HG02885 (cell line): Measurements from ENCODE around the gene KLHL1.

ENCODE experiments used
- ATAC-seq: cut with Tn5 transposase; IDR thresholded peaks from one replicate; pipeline ENCODE4 v1.9.1; 2021; ENCODE audit warnings: mild to moderate bottlenecking; ENCODE audit not compliant: unreplicated experiment, poor library complexity

Gene KLHL1

DNA sequence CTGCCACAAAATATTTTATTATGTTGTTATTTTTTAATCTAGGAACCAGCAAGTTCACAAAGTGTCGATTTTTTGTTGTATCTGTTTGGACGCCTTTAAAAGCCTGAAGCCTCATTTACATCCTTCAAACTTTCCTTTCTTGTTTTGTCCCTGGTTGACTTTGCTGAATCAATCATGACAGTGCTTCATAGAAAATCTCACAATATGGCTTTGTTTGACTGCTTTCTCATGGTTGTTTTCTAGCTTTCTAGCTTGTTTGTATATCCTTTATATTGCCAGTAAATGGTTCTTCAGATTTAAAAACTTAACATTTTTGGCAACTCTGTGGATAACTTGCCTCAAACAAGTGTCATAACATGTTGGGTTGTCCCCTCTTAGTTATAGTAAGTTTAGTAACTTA is 84.7 kb downstream of the KLHL1 start:
- ATAC-seq = no peak

DNA sequence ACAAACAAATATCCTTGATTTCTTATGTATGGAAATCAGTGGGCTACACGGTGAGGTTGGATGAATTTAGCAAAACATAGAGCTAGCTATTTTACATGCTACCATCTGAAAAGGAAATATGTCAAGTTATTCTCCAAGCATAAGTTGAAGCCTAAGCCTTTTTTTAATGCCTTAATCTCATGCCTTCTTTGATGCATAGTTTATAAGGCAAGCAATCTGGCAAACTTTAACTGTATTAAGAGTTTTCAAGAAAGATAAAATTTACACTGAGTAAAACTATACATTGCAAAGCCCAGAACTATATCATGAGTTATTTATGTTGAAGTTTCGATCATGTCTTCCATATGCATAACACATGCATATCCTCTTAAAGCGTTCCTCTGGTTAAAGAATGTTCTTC is 85.6 kb downstream of the KLHL1 start:
- no peak for ATAC-seq

DNA sequence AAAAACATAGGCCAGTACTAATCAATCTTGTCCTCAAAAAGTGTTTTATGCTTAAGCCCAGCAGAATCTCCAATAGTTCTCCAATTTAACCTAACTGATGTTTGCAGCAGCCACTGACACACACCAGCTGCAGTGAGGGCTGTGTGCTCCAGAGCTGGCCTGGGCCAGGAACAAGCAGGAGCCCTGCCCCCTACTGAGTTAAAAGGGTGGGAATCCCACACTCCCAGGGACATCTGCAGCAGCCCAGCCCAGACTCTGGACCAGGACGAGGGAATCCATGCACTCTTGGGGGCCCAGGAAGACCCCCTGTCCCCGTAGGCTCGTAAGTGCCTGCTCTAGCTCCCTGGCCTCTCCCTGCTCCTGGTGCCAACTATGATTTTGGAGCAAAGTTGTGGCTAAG is 92.1 kb downstream of the KLHL1 start:
- no peak for ATAC-seq

DNA sequence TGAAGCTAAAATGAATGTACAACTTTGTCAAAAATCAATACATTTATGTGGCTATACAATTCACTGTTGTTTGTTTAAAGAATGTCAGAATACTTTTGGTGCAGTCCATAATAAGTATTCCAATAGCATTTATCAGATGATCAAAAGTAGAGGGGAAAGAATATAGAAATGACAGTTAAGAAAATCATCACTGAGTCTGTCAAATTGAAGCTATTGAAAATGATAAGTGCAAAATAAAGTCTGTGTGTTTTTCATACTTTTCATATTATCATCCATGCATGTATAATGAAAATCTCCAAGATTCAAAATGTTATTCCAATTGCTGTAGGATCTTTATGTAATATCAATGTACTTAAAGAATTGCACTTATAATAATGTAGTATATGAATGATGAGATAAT is 93.9 kb downstream of the KLHL1 start:
- ATAC-seq = no peak

- ATAC-seq = no peak
These were observed 108.4 kb downstream of the KLHL1 start for GRCh38 chr13:69999875-70000274.

DNA sequence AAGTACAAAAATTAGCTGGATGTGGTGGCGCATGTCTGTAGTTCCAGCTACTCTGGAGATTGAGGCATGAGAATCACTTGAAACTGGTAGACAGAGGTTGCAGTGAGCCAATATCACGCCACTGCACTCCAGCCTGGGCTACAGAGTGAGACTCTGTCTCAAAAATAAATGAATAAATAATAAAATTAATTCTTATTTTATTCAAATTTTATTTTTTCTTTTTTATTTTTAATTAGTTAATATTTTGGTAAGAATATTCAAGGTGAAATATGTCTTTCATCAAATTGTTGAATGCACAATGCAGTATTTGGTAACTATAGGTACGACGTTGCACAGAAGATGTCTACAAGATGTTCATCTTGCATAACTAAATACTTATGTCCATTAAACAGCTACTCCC is 111.2 kb downstream of the KLHL1 start:
- ATAC-seq = no peak

DNA sequence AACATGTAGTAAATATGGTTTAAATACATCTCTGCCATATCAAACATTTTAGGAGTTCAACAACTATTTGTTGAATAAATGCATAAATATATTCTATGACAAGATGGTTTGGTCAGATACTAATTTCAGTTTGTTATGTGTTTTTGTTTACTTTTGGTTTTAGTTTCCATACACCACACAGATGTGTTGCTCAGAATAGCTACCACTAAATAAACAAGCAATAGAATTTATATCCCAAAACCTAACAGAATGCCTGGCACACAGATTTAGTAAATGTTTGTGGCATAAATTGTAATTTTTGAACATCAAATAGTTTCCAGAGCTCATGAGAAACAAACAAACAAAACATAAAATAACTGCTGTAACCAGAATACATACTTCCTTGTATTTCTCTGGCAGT is 127.5 kb downstream of the KLHL1 start:
- peak; percentile 71 for ATAC-seq

DNA sequence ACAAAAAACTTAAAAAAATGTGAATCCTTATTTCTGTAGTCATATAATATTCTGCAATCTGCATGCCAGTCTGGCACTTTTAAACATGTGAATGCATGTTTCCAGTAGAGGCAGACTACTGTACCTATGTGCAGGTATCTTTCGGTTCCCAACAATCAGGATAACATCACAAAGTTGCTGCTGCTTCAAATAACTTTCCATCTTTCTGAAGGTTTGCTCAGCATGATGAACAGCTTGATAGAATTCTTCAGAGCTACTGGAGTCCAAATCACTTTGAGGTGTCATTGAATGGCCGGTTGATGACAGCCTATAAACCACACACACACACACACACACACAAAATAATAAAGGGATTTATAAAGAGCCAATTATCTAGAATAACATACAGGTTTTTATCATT is 132.8 kb downstream of the KLHL1 start:
- no peak for ATAC-seq

GRCh38 chr13:69970520-69970919 is 137.7 kb downstream of the KLHL1 start:
- ATAC-seq = peak; percentile 40

DNA sequence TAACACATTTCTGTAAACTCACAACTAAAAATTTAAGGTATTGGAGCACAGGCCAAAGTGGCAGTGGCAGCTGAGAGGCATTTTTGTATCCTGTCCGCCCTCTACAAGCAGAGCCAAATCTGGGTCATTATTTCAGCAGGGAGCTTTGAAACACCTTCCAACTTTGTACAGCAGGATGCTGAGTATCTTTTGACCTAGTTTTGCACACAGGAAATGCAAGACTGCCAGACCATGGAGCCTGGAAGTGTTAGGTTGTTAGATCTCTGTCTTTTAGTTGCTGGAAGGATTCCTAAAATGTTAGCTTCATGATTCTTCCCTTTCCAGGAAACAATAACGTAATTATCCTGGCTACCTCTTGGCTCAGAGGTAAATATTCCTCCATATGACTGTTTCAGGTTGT is 149.2 kb downstream of the KLHL1 start:
- ATAC-seq = no peak

- ATAC-seq = no peak
These were observed 151.4 kb downstream of the KLHL1 start for GRCh38 chr13:69956839-69957238.

GRCh38 chr13:69956349-69956748 is 151.9 kb downstream of the KLHL1 start:
- ATAC-seq = peak; percentile 44

GRCh38 chr13:69955271-69955670 is 153.0 kb downstream of the KLHL1 start:
- no peak for ATAC-seq

GRCh38 chr13:69951412-69951811 is 156.8 kb downstream of the KLHL1 start:
- ATAC-seq = no peak

GRCh38 chr13:69950160-69950559 is 158.1 kb downstream of the KLHL1 start:
- ATAC-seq = no peak

GRCh38 chr13:69948016-69948415 is 160.2 kb downstream of the KLHL1 start:
- peak; percentile 98 for ATAC-seq

- ATAC-seq = peak; percentile 32
These were observed 160.7 kb downstream of the KLHL1 start for GRCh38 chr13:69947582-69947981.

- ATAC-seq = no peak
These were observed 161.7 kb downstream of the KLHL1 start for GRCh38 chr13:69946511-69946910.

DNA sequence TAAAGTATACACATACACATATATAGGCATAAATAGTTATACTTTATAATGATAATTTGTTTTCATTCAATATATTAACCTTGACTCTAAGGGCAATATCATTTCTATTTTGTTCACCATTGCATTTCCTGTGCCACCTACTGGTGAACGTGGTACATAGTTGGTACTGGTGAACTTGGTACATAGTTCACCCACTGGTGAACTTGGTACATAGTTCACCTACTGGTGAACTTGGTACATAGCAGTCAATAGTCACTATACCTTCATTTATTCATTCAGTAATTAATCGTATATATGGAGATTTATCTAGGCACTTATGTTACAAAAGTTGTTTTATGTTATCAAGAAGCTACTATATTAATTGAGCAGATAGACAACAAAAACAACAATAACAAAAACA is 173.2 kb downstream of the KLHL1 start:
- peak; percentile 87 for ATAC-seq

DNA sequence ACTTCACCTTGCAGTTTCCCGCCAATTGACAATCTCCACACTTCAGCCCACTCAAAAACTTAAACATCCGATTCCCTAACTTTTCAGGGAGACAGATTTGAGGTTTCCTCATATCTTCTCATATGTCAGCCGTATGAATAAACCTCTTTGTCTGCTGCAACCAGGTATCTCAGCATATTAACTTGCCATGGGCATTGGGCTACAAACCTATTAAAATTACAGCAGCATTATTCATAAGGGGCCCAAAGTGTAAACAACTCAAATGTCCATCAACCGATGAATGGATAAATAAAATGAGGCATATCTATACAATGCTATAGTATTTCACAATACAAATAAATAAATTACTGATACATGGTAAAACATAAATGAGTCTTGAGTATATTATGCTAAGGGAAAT is 180.0 kb downstream of the KLHL1 start:
- no peak for ATAC-seq

DNA sequence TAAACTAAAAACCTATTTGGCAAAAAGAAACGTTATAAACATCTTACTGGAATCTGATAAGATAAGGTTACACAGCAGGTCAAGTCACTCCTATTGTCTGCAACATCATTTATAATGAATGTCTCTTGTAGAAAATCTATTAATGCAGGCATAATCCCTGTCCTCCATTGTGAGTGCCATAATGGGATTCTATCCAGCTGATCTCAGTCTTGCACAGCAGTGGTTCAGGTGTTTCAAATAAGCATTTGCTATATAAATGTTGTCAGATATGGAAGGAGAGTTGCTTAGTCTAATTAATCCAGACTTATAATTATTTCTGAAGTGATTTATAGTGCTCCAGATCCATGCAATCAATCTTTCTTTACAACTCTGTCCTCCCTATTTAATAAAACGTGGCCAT is 187.1 kb downstream of the KLHL1 start:
- ATAC-seq = no peak

DNA sequence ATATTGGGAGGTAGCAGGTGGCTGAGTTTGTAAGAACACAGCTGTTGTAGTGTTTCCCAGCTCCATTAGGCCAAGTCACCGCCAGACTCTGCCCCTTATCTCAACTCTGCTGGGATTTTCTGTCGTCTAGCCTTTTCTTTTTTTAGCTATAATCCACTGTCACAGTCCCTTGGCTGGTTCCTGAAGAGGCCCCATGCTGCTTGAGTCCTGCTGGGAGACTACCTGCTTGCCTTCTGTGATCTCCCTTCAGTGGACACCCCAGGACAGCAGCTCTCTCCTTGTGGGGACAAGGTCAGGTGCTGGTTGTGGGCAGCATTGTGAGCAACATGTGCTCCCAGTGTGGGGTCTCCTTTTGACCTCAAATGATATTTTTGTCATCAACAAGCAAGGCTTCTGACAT is 195.6 kb downstream of the KLHL1 start:
- no peak for ATAC-seq

DNA sequence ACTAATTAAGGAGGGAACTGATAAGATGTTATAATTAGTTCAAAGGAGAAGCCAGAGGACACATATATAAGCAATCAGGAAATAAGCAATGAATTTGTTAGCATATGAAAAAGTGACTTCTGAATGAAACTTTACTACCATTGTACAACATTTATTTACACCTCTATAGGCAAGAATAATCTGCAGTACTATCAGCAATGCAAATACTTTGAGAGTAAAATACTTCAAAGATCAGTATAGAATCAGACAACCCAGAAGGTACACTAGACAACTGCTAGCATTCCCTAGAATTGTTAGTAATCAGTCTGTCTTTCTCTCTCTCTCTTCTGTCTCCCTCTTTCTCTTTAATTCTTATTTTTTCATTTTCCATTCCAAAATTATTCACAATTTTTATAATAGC is 197.5 kb downstream of the KLHL1 start:
- ATAC-seq = no peak
